ENCODE measurements around the gene SIGLECL1.
A peak's percentile ranks its signal among the peaks of the same experiment; 100 is the strongest.

SIGLECL1 gene

GRCh38 chr19:51271067-51271466, 20.2 kb downstream of the SIGLECL1 start:
- Mint-ChIP-seq H3K4me3 (no peak overlapping the region), H3K27me3 (peaks cover 8% of the 10 kb centered on the region), H3K36me3 (ENCODE audit: low read depth) (no peaks in the 10 kb centered on the region), H3K27ac (no peak overlapping the region), H3K9me3 (no peaks in the 10 kb centered on the region), H3K4me1 (ENCODE audit: low read depth) (peaks cover 18% of the 10 kb centered on the region)
- DNase-seq, result no peak

DNA sequence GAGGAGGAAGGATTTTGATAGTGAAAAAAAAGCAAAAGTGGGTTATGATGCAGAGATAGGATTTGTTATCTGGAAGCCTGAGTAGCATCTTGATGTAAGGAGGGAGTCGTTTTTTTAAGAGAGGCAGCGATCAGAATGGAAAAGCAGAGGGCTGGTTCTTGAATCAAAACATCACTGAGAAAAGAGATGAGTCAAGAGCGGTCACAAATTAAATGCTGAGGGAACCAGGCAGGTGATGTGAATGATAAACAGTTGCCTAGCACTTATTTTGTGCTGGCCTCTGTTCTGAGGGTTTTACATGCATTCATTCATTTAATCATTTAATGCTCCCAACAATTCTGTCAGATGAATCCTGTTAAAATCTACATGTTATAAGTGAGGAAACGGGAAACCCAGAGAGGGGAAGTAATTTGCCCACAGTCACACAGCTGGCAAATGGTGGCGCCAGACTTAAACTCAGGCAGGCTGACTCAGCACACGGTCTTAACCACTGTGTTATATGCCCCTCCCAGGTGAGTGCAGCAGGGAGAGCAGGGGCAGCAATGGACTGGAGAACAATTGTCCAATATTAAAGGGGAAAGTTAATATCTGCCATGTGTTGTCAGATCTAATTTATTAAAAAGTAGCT, 21.4 kb downstream of the SIGLECL1 start:
- Mint-ChIP-seq H3K9me3 (no peaks in the 10 kb centered on the region), H3K4me1 (ENCODE audit: low read depth) (peaks cover 18% of the 10 kb centered on the region), H3K27me3 (peaks cover 14% of the 10 kb centered on the region), H3K4me3 (no peak overlapping the region), H3K36me3 (ENCODE audit: low read depth) (no peaks in the 10 kb centered on the region), H3K27ac (peak overlapping the region; percentile 9)
- DNase-seq, result no peak

- H3K36me3 Mint-ChIP-seq (ENCODE audit: low read depth), result no peaks in the 10 kb centered on the region
- H3K27ac Mint-ChIP-seq, result no peak overlapping the region
- H3K9me3 Mint-ChIP-seq, result no peaks in the 10 kb centered on the region
- H3K27me3 Mint-ChIP-seq, result peaks cover 29% of the 10 kb centered on the region
- H3K4me1 Mint-ChIP-seq (ENCODE audit: low read depth), result peaks cover 18% of the 10 kb centered on the region
- H3K4me3 Mint-ChIP-seq, result no peak overlapping the region
- DNase-seq, result no peak
Observed at GRCh38 chr19:51274049-51274770, 23.3 kb downstream of the SIGLECL1 start.

DNA sequence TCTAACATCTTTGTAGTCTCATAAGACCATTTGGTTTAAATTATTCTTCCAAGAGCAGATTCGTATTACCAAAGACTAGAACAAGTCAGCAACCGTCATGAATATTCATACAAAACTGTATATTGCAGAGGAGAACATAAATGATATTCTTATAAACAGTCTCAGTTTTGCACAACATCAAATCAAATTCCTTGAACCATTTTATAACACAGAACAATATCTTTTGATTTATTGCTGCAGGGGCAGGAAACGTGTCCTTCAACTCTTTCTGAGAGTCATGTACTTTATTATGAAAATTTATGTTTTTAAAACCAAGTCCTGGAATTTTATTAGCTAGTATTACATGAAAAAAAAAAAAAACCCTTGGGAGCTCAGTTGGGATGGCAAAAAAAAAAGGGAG, 26.2 kb downstream of the SIGLECL1 start:
- Mint-ChIP-seq H3K36me3 (ENCODE audit: low read depth) (no peaks in the 10 kb centered on the region), H3K9me3 (no peaks in the 10 kb centered on the region), H3K27ac (no peak overlapping the region), H3K4me3 (no peak overlapping the region), H3K27me3 (peaks cover 28% of the 10 kb centered on the region), H3K4me1 (ENCODE audit: low read depth) (peaks cover 13% of the 10 kb centered on the region)
- no peak for DNase-seq

GRCh38 chr19:51282335-51282734, 31.5 kb downstream of the SIGLECL1 start:
- Mint-ChIP-seq H3K27me3 (peaks cover 35% of the 10 kb centered on the region), H3K36me3 (ENCODE audit: low read depth) (no peaks in the 10 kb centered on the region), H3K4me3 (no peak overlapping the region), H3K27ac (no peak overlapping the region), H3K9me3 (peaks cover 5% of the 10 kb centered on the region), H3K4me1 (ENCODE audit: low read depth) (no peaks in the 10 kb centered on the region)
- DNase-seq, result no peak

DNA sequence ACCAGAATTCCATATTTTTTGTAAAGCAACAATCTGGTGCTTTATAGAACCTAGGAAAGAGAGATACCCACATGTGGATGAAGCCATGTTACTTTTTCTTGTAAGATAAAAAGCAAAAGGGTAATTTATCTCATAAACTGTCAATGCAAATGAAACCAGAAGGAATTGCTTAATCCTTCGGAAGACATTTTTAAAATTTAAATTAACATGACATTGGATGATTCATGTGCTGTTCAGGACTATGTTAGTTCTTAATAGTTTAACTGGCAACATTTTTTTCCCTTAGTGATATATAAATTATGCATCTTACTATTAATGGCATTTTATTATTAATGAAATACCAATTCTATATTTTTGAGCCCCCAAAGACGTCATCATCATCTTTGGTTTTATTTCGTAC, 34.8 kb downstream of the SIGLECL1 start:
- Mint-ChIP-seq H3K27ac (no peak overlapping the region), H3K27me3 (peaks cover 17% of the 10 kb centered on the region), H3K36me3 (ENCODE audit: low read depth) (no peaks in the 10 kb centered on the region), H3K4me3 (no peak overlapping the region), H3K4me1 (ENCODE audit: low read depth) (no peaks in the 10 kb centered on the region), H3K9me3 (peaks cover 5% of the 10 kb centered on the region)
- DNase-seq, result no peak

DNA sequence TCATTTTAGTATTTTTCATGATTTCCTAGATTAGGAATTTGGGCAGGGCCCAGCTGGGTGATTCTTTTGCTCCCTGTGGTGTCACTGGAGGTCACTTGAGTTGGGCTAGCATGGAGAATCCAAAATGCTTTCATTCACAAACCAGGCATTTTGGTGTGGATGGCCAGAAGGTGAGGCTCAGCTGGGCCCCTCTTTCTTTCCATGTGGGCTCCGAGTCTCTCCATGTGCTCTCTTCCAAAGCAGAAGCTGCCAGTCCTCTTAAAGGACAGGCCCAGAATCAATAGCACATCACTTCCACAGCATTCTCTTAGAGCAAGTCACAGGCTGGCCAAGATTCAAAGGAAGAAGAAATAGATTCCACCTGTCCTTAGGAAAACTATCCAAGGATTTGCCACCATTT, 38.8 kb downstream of the SIGLECL1 start:
- H3K4me3 Mint-ChIP-seq, result no peak overlapping the region

GRCh38 chr19:51292971-51293370, 42.1 kb downstream of the SIGLECL1 start:
- Mint-ChIP-seq H3K27me3 (peaks cover 16% of the 10 kb centered on the region), H3K36me3 (ENCODE audit: low read depth) (no peaks in the 10 kb centered on the region), H3K4me3 (no peak overlapping the region), H3K9me3 (no peaks in the 10 kb centered on the region), H3K27ac (no peak overlapping the region), H3K4me1 (ENCODE audit: low read depth) (no peaks in the 10 kb centered on the region)
- no peak for DNase-seq

More for the DNA sequence above, 38.8 kb downstream of the SIGLECL1 start:
- DNase-seq, result no peak
- no peak overlapping the region for H3K27ac Mint-ChIP-seq
- H3K36me3 Mint-ChIP-seq (ENCODE audit: low read depth), result no peaks in the 10 kb centered on the region
- H3K9me3 Mint-ChIP-seq, result no peaks in the 10 kb centered on the region
- H3K27me3 Mint-ChIP-seq, result peaks cover 11% of the 10 kb centered on the region
- H3K4me1 Mint-ChIP-seq (ENCODE audit: low read depth), result no peaks in the 10 kb centered on the region

DNA sequence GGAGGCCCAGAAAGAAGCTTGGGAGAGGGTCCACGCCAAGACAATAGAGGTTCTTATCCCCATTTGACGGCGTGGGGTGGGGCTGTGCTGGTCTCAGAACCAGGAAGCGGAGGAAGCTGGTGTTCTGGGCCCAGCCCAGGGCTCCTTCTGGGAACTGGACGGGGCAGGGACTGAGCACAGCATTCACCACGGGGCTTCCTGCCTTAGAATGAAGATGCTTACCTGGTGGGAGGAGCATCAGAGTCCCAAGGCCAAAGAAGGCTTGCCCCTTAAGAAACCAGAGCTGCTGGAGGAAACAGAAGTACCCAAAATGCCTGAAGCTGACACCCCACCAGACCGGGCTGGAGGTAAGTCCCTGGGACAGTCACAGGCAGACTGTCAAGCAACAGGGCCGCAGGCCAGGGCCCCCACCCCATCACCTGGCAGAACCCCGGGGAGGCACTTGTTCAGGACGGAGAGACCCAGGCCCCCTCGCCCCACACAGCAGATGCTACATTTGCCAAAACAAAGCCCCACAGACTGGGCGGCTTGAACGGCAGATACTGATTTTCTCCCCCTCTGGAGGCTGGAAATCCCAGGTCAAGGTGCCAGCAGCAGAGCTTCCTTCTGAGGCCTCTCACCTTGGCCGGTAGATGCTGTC, 42.8 kb downstream of the SIGLECL1 start:
- H3K36me3 Mint-ChIP-seq (ENCODE audit: low read depth), result no peaks in the 10 kb centered on the region
- H3K4me3 Mint-ChIP-seq, result no peak overlapping the region
- H3K27ac Mint-ChIP-seq, result no peak overlapping the region
- H3K4me1 Mint-ChIP-seq (ENCODE audit: low read depth), result no peaks in the 10 kb centered on the region
- H3K27me3 Mint-ChIP-seq, result peaks cover 16% of the 10 kb centered on the region
- DNase-seq, result no peak
- no peaks in the 10 kb centered on the region for H3K9me3 Mint-ChIP-seq

- H3K4me3 Mint-ChIP-seq, result no peak overlapping the region
- no peaks in the 10 kb centered on the region for H3K4me1 Mint-ChIP-seq (ENCODE audit: low read depth)
- no peaks in the 10 kb centered on the region for H3K36me3 Mint-ChIP-seq (ENCODE audit: low read depth)
- peaks cover 16% of the 10 kb centered on the region for H3K27me3 Mint-ChIP-seq
- H3K27ac Mint-ChIP-seq, result no peak overlapping the region
- DNase-seq, result no peak
- no peaks in the 10 kb centered on the region for H3K9me3 Mint-ChIP-seq
Observed at GRCh38 chr19:51294211-51294976, 43.5 kb downstream of the SIGLECL1 start.

DNA sequence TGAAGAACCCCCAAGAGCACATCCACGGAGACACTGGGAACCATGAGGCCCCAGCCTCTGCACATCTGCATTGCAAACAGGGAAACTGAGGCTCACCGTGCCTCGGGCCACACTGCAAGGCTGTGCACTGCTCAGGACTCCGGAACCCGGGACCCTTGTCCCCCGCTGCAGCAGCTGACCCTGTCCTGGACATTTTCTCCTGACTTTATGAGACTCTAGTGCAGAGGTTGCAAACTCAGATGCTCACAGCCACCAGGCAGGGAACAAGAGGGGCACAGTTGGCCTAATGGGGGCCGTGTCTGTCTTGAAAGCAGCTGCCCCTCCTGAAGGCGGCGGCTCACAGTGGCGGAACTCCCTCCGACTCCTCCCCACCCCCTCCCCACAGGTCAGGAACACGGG, 44.1 kb downstream of the SIGLECL1 start:
- peaks cover 16% of the 10 kb centered on the region for H3K27me3 Mint-ChIP-seq
- DNase-seq, result no peak
- no peaks in the 10 kb centered on the region for H3K4me1 Mint-ChIP-seq (ENCODE audit: low read depth)
- H3K36me3 Mint-ChIP-seq (ENCODE audit: low read depth), result no peaks in the 10 kb centered on the region
- no peak overlapping the region for H3K27ac Mint-ChIP-seq
- H3K9me3 Mint-ChIP-seq, result no peaks in the 10 kb centered on the region
- no peak overlapping the region for H3K4me3 Mint-ChIP-seq

DNA sequence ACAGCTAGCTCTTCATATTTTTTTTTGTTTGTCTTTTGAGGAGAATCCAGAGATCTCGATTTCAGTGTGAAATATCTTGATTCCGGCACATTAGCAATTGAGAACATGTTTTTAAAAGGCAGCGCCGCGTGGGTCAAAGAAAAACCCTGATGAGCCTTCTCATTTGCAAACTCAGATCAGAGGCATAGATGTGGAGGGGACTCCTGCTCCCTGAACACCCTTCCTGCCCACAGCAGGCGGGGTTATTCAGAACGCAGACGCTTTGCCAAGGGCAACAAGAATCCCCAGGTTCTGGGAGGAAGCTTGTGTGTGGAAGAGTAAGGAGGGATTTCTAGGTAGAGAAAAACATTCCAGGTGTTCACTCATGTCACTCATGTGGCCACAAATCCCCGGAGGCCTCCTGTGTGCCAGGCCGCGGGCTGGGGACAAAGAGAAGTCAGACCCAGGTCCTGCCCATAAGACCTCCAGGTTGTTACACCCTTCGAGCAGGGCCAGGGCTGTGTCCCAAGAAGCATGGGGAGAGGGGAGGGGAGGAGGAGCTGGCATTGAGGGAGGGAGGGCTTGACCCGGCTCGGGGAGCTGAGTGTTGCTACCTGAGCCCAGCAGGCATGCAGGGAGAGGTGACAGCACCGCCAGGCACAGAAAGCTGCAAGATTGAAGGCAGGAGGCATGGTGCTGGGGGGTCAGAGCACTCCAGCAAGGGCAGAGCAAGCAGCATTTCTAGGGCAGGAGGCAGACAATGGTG, 44.7 kb downstream of the SIGLECL1 start:
- Mint-ChIP-seq H3K9me3 (no peaks in the 10 kb centered on the region), H3K4me3 (no peak overlapping the region), H3K4me1 (ENCODE audit: low read depth) (no peaks in the 10 kb centered on the region), H3K27ac (no peak overlapping the region), H3K36me3 (ENCODE audit: low read depth) (no peaks in the 10 kb centered on the region), H3K27me3 (peaks cover 16% of the 10 kb centered on the region)
- no peak for DNase-seq

GRCh38 chr19:51296336-51297093, 45.6 kb downstream of the SIGLECL1 start:
- no peak for DNase-seq
- Mint-ChIP-seq H3K36me3 (ENCODE audit: low read depth) (no peaks in the 10 kb centered on the region), H3K27ac (no peak overlapping the region), H3K4me3 (no peak overlapping the region), H3K27me3 (peaks cover 18% of the 10 kb centered on the region), H3K4me1 (ENCODE audit: low read depth) (no peaks in the 10 kb centered on the region), H3K9me3 (no peaks in the 10 kb centered on the region)
